Measurements from ENCODE around the gene P2RY2.
A peak's percentile ranks its signal among the peaks of the same experiment; 100 is the strongest.

The P2RY2 gene

DNA sequence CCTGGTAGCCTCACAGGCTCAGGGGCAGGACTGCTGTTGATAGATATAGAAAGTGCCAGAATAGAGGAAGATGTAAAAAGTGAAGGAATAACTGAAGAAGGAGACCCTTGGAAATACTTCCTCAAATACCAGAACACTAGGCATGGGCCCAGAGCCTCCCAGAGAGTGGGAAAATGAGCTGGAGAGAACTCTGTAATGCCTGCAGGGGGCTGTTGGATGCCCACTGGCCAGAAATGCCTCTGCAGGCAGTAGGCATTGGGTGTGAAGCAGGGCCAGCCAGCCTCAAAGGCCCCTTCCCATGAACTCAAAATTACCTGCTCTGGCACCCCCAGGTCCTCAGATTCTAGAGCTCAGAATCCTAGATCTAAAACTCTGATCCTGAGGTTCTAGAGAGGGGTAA lies 15.1 kb downstream of the P2RY2 start:
- H3K27ac Mint-ChIP-seq = peak overlapping the region; percentile 22
- no peaks in the 10 kb centered on the region for H3K36me3 Mint-ChIP-seq
- H3K9me3 Mint-ChIP-seq = no peaks in the 10 kb centered on the region
- DNase-seq (no peak), ATAC-seq (replicated peaks) (no peak)
- H3K4me1 Mint-ChIP-seq = peaks cover 2 to 11% of the 10 kb centered on the region in 2 donors
- peaks cover 0 to 11% of the 10 kb centered on the region in 2 donors for H3K27me3 Mint-ChIP-seq
- H3K4me3 Mint-ChIP-seq = no peak overlapping the region

DNA sequence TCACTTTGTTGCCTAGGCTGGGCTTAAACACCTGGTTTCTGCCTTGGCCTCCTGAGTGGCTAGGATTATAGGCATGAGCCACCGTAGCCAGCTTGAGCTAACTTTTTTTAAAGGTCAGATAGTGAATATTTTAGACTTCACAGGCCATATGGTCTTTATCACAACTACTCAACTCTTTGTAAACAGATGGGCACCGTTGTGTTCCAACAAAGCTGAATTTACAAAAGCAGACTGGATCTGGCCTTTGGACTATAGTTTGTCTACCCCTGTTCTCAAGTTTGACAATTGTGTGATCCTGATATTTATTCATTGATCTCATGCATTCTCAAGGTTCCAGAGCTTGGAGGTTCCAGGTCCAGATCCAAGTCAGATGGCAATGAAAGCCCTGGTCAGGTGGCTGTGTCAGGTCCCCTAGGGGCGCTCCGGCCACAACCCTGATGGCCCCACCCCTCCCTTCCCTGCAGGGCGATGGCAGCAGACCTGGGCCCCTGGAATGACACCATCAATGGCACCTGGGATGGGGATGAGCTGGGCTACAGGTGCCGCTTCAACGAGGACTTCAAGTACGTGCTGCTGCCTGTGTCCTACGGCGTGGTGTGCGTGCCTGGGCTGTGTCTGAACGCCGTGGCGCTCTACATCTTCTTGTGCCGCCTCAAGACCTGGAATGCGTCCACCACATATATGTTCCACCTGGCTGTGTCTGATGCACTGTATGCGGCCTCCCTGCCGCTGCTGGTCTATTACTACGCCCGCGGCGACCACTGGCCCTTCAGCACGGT lies 15.8 kb downstream of the P2RY2 start:
- H3K36me3 Mint-ChIP-seq = no peaks in the 10 kb centered on the region
- no peaks in the 10 kb centered on the region for H3K9me3 Mint-ChIP-seq
- H3K27ac Mint-ChIP-seq = no peak overlapping the region
- DNase-seq (no peak), ATAC-seq (replicated peaks) (no peak)
- H3K4me1 Mint-ChIP-seq = peaks cover 2 to 13% of the 10 kb centered on the region in 2 donors
- H3K27me3 Mint-ChIP-seq = peaks cover 1 to 10% of the 10 kb centered on the region in 2 donors
- H3K4me3 Mint-ChIP-seq = no peak overlapping the region

DNA sequence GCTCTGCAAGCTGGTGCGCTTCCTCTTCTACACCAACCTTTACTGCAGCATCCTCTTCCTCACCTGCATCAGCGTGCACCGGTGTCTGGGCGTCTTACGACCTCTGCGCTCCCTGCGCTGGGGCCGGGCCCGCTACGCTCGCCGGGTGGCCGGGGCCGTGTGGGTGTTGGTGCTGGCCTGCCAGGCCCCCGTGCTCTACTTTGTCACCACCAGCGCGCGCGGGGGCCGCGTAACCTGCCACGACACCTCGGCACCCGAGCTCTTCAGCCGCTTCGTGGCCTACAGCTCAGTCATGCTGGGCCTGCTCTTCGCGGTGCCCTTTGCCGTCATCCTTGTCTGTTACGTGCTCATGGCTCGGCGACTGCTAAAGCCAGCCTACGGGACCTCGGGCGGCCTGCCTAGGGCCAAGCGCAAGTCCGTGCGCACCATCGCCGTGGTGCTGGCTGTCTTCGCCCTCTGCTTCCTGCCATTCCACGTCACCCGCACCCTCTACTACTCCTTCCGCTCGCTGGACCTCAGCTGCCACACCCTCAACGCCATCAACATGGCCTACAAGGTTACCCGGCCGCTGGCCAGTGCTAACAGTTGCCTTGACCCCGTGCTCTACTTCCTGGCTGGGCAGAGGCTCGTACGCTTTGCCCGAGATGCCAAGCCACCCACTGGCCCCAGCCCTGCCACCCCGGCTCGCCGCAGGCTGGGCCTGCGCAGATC lies 16.5 kb downstream of the P2RY2 start:
- Mint-ChIP-seq H3K27ac (no peak overlapping the region), H3K9me3 (no peaks in the 10 kb centered on the region), H3K4me1 (peaks cover 2 to 19% of the 10 kb centered on the region in 2 donors), H3K36me3 (no peaks in the 10 kb centered on the region), H3K27me3 (peaks cover 6% of the 10 kb centered on the region in 2 donors), H3K4me3 (no peak overlapping the region)
- DNase-seq = no peak
- ATAC-seq (replicated peaks) = no peak

DNA sequence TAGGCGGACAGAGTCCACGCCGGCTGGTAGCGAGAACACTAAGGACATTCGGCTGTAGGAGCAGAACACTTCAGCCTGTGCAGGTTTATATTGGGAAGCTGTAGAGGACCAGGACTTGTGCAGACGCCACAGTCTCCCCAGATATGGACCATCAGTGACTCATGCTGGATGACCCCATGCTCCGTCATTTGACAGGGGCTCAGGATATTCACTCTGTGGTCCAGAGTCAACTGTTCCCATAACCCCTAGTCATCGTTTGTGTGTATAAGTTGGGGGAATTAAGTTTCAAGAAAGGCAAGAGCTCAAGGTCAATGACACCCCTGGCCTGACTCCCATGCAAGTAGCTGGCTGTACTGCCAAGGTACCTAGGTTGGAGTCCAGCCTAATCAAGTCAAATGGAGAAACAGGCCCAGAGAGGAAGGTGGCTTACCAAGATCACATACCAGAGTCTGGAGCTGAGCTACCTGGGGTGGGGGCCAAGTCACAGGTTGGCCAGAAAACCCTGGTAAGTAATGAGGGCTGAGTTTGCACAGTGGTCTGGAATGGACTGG lies 17.2 kb downstream of the P2RY2 start:
- no peaks in the 10 kb centered on the region for H3K36me3 Mint-ChIP-seq
- no peaks in the 10 kb centered on the region for H3K9me3 Mint-ChIP-seq
- peaks cover 4 to 6% of the 10 kb centered on the region in 2 donors for H3K27me3 Mint-ChIP-seq

DNA sequence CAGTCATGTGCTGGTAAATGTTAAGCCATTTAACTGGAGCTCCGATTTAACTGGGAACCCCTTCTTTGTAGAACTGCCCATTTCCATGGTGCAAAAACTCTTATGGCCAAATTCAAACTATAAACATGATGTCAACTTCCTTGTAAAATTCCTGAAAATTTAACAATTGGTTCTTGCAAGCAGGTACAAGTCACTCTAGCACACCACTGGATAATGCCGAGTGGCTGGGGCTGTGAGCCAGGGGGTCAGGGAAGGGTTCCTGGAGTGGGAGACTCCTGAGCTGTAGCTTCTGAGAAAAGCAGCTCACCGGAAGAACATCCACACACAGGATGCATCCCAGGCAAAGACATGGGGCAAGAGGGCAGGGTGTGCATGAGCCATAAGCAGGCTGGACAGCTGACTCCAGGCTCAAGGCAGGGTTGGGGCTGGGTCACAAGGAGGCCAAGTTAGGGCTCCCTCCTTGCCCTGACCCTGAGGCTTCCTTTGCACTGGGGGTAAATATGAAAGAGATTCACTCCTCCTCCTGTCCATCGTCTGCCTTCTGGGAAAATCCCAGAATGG lies 18.2 kb downstream of the P2RY2 start:
- DNase-seq (no peak), ATAC-seq (replicated peaks) (no peak)
- Mint-ChIP-seq H3K27ac (no peak overlapping the region), H3K4me3 (no peak overlapping the region), H3K4me1 (peaks cover 0 to 19% of the 10 kb centered on the region in 2 donors), H3K9me3 (no peaks in the 10 kb centered on the region), H3K36me3 (no peaks in the 10 kb centered on the region), H3K27me3 (peaks cover 0 to 6% of the 10 kb centered on the region in 2 donors)

More for the DNA sequence above, 17.2 kb downstream of the P2RY2 start:
- no peak for DNase-seq
- H3K27ac Mint-ChIP-seq = no peak overlapping the region
- no peak for ATAC-seq (replicated peaks)
- no peak overlapping the region for H3K4me3 Mint-ChIP-seq
- H3K4me1 Mint-ChIP-seq = peaks cover 0 to 19% of the 10 kb centered on the region in 2 donors

DNA sequence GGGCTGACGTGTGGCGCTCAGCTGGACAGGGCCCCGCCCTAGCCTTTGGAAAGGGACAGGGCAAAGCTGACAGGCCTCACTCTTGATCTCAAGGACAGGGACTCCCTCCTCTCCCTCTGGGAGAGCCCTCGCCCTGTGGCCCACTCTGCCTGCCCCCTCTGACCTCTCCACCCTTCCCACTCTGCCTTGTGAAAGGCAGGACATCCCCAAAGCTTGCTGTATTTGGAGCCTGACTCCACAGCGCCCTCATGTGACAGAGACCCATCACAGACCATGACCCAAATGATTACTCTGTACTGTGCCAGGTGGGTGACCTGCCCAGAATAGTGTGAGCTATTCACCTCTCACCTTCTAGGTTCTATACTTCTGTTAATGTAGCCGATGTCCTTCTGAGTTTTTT lies 18.8 kb downstream of the P2RY2 start:
- Mint-ChIP-seq H3K27me3 (peaks cover 3 to 6% of the 10 kb centered on the region in 2 donors), H3K9me3 (no peaks in the 10 kb centered on the region), H3K4me3 (no peak overlapping the region), H3K27ac (no peak overlapping the region), H3K36me3 (no peaks in the 10 kb centered on the region), H3K4me1 (peaks cover 0 to 19% of the 10 kb centered on the region in 2 donors)
- peak; percentile 87 to 88 for ATAC-seq (replicated peaks)
- peak; percentile 18 for DNase-seq

DNA sequence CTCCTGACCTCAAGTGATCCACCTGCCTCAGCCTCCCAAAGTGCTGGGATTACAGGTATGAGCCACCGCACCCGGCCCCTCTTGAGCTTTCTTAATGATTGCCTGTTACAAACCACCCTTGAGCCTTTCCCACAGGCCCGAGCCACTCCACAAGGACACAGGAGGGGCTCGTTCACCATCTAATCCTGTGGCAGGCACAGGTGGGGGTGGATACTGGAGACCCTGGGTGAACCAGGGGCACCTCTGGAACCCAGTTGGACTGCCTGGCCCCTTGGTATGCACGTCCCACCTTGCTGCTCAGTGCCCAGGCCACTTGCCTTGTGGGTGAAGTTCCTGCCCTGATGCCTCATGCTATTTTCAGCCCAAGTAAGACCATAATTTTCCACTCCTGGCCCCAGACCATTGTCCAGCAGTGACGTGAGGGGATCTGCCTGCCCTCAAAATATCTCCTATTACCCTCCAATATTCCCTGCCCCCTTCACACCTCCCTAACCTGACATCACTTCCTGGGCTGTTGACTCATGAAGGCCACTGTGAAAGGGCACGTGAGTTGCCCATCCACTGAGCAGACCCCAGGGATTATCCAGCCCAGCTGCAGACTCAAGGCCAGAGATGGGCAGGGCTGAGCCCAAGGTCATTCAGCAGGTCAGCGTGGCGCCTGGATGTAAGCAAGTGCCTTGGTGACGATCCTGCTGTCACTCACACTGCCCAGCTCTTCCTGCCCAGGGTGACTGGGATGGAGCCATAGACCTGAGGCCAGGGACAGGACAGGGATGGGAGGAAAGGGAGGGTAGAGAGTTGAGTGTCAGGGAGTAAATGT lies 19.6 kb downstream of the P2RY2 start:
- Mint-ChIP-seq H3K27ac (no peak overlapping the region), H3K9me3 (no peaks in the 10 kb centered on the region), H3K4me3 (no peak overlapping the region), H3K4me1 (peaks cover 5 to 25% of the 10 kb centered on the region in 2 donors), H3K36me3 (no peaks in the 10 kb centered on the region), H3K27me3 (peaks cover 3 to 6% of the 10 kb centered on the region in 2 donors)
- DNase-seq = no peak
- ATAC-seq (replicated peaks) = no peak

DNA sequence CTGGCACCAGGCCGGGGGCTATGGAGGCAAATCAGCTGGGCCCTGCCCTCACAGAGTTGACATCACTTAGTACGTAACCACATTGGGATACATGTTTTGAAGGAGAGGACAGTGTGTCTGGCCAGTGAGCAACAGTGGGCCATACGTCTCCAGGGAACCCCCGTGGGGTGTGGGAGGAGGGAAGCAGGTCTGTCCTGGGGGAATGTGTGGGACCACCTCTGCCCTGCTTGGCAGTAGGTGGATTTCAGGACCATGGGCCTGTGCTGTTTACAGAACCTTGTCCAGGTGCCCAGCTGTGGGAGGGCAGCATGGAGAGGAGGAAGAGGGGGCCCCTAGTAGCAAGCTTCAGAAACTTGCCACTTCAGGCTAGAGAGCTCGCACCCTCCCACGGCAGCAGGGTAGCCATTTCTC lies 21.0 kb downstream of the P2RY2 start:
- H3K4me1 Mint-ChIP-seq = peaks cover 6 to 32% of the 10 kb centered on the region in 2 donors
- no peak overlapping the region for H3K4me3 Mint-ChIP-seq
- no peak overlapping the region for H3K27ac Mint-ChIP-seq
- DNase-seq (no peak), ATAC-seq (replicated peaks) (no peak)
- H3K9me3 Mint-ChIP-seq = no peaks in the 10 kb centered on the region
- H3K27me3 Mint-ChIP-seq = peaks cover 3 to 6% of the 10 kb centered on the region in 2 donors
- no peaks in the 10 kb centered on the region for H3K36me3 Mint-ChIP-seq

DNA sequence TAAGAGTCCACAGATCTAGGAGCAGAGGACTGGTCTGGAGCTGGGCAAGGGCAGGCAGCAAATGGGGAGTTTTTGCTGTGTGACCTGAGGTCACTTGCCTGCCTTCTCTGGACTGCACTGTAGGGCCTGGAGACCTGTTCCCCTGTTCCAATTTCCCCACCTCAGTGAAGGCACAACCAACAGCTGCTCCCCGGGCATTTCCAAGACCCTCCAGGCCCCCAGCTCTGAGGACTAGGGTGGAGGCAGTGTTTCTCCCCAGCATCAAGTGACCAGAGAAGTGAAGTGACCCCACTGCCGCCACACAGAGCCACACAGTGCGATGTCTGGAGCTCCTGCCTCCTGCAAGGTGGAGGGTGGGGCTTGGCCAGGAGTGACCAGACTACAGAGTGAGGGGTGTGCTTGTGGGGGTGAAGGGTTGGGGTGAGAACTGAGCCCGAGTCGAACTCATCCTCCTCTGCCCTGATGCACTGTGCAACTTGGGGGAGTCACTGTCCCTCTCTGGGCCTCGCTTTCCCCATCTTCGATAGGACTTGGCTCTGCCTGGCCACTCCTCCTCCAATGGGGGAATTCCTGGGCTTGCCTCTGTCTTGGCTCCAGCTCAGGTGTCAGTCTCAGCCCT lies 21.6 kb downstream of the P2RY2 start:
- Mint-ChIP-seq H3K9me3 (no peaks in the 10 kb centered on the region), H3K4me3 (no peak overlapping the region), H3K36me3 (no peaks in the 10 kb centered on the region), H3K4me1 (peaks cover 6 to 32% of the 10 kb centered on the region in 2 donors), H3K27ac (no peak overlapping the region), H3K27me3 (peaks cover 3 to 6% of the 10 kb centered on the region in 2 donors)
- DNase-seq = no peak
- no peak for ATAC-seq (replicated peaks)

DNA sequence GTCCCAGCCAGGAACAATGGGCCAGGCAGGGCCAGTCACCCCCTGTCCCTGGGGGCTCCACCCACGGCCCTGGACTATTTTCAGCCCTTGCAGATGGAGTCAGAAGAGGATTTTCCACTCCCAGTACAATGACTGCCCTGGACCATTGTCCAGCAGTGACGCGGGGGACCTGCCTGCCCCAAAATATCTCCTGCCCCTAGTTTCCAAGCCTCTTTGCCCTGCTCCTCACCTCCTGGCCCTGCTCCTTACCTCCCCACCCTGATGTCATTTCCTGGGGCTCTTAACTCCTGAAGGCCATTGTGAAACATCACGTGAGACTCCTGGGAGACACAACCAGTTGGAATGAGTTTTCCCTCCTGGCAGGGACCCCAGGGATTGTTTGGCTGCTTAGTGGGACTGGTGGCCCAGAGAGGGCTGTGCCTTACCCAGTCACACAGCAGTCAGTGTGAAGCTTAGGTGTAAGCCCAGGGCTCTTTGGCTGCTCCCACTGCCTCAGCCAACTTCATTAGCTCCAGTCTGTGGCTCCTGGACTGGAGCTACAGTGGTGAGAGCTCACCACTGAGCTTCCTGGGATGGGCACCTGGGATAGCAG lies 22.2 kb downstream of the P2RY2 start:
- no peak for DNase-seq
- no peaks in the 10 kb centered on the region for H3K9me3 Mint-ChIP-seq
- H3K27ac Mint-ChIP-seq = no peak overlapping the region

DNA sequence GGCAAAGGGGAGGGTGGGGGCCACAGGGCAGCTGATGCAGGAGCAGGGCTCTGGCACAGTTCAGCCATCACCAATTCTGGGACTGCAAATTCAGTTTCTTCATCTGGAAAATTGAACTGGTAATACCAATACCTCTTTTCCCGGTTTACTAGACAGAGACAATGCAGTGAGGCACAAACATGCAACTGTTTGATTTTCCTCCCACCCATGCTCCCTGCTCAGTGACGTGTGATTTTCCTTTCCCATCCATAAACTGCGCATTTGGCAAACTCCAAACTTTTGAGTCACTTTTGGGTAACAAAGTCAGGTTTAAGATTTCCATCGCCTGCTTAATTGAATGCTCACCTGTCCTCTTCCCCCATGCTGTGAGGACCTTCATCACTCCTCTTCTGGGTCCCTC lies 23.2 kb downstream of the P2RY2 start:
- no peak overlapping the region for H3K27ac Mint-ChIP-seq
- H3K9me3 Mint-ChIP-seq = no peaks in the 10 kb centered on the region
- ATAC-seq (replicated peaks) (no peak), DNase-seq (no peak)
- H3K27me3 Mint-ChIP-seq = peaks cover 3 to 6% of the 10 kb centered on the region in 2 donors
- H3K36me3 Mint-ChIP-seq = no peaks in the 10 kb centered on the region
- H3K4me3 Mint-ChIP-seq = no peak overlapping the region
- H3K4me1 Mint-ChIP-seq = peaks cover 6 to 32% of the 10 kb centered on the region in 2 donors

More for the DNA sequence above, 22.2 kb downstream of the P2RY2 start:
- peaks cover 6 to 32% of the 10 kb centered on the region in 2 donors for H3K4me1 Mint-ChIP-seq
- H3K36me3 Mint-ChIP-seq = no peaks in the 10 kb centered on the region
- H3K4me3 Mint-ChIP-seq = no peak overlapping the region
- no peak for ATAC-seq (replicated peaks)
- H3K27me3 Mint-ChIP-seq = peaks cover 3 to 6% of the 10 kb centered on the region in 2 donors

DNA sequence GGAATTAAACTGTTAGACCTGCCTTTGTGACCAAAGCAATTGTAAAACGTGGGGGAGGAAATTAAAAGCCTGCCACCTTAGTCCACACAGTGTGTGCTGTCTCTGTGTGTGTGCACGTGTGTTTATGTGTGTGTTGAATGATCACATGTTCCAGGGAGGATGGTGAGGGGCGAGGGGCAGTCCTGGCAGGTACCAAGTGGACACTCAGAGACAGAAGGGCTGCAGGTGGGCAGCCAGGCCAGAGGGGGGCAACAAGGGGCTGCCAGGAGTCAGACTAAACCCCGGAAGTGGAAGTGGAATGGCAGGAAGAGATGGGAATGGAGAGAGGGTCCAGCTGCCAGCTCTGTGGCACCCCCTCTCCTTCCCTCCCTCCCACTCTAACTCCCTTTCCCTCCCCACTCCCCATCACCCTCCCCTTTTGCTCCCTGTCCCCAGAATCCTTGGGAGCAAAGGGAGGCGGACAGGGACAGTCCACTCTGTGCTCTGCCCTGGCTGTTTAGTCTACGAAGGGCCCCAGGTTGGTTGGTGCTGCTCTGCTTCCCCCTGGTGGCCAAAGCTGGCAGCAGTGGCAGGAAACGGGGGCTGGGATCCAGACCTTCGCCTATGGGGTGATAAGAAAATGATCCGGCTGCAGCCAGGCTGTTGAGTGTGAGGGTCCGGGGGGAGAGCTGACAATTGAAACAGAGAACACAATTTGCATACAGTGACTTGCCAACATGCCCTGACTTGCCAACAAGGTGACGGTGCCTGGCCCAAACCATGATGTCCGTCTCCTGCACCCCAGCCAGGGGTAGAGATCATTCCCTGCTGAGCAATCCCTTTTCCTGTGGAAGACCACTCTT lies 24.4 kb downstream of the P2RY2 start:
- H3K36me3 Mint-ChIP-seq = no peaks in the 10 kb centered on the region
- H3K27me3 Mint-ChIP-seq = peaks cover 3 to 6% of the 10 kb centered on the region in 2 donors
- H3K4me1 Mint-ChIP-seq = peaks cover 6 to 28% of the 10 kb centered on the region in 2 donors
- ATAC-seq (replicated peaks) (peak; percentile 94 to 95), DNase-seq (peak; percentile 69)
- H3K4me3 Mint-ChIP-seq = peak overlapping the region; percentile 50 to 66
- H3K27ac Mint-ChIP-seq = peak overlapping the region; percentile 83
- no peaks in the 10 kb centered on the region for H3K9me3 Mint-ChIP-seq
